ENCODE data around the gene ACOT4. TPM values are rescaled to one million over a fixed set of nuclear protein-coding genes. Genes with fewer than 3 reads are reported as not detected.

ACOT4 gene
- total and polyA plus RNA-seq, 2 donors (not counting 3 experiments of a cell fraction or from before 2014, with no cell fraction given) = 0.46 to 0.69 TPM

- FAIRE-seq (peak; percentile 97), DNase-seq (ENCODE audit: low read depth, low spot score) (peak; percentile 71)
- H3K4me3 ChIP-seq (replicated peaks in 1 of 3; ENCODE audit: insufficient read depth in 1 of 3, low read depth in 1 of 3, low read length in 3 of 3) = peak overlapping the region; percentile 42 to 64 (median 58)
- POLR2A ChIA-PET = no interaction called here
- H3K27me3 ChIP-seq (ENCODE audit: control insufficient read depth in 2 of 2, insufficient read depth in 2 of 2, low read length in 2 of 2) = no peaks in the 10 kb centered on the region
- no peaks in the 10 kb centered on the region for H3K79me2 ChIP-seq (ENCODE audit: control insufficient read depth, insufficient read depth, low read length)
- peaks cover 9% of the 10 kb centered on the region for H3K4me1 ChIP-seq (ENCODE audit: control insufficient read depth, extremely low read depth, insufficient read depth, low read length)
- peak overlapping the region; percentile 90 for H3K4me2 ChIP-seq (ENCODE audit: insufficient read depth, low read length)
- CTCF ChIA-PET = interaction anchor here (0.6 to 6.2 kb wide), 33 partner anchors 8 to 460 kb away, joined by 3 to 149 read pairs (median 5); partner anchors contain the start of genes ACOT2, ACOT4, ACOT6 and RIOX1
- no peaks in the 10 kb centered on the region for H3K9me1 ChIP-seq (replicated peaks; ENCODE audit: control insufficient read depth, extremely low read depth, insufficient read depth, low read length)
- intact Hi-C loops (cut with micrococcal nuclease) (loop anchor here (1.0 to 2.0 kb wide), 6 partner anchors 29 to 460 kb away; partner anchors contain the start of gene RIOX1), dilution Hi-C loops (cut with MboI; ENCODE audit: extremely low pct_ligation_motif_present, low sequenced_read_pairs) (no loop called here)
- no peaks in the 10 kb centered on the region for H3K36me3 ChIP-seq (ENCODE audit: control insufficient read depth in 2 of 2, extremely low read depth in 1 of 2, insufficient read depth in 2 of 2, low read length in 2 of 2)
- peak; percentile 73 to 84 for TF ChIP-seq CTCF (IDR thresholded peaks at IDR 0.05; ENCODE audit: extremely low read depth in 1 of 2, insufficient read depth in 1 of 2, low read depth in 1 of 2, low read length in 2 of 2)
- TF ChIP-seq EZH2 (IDR thresholded peaks at IDR 0.05; ENCODE audit: borderline replicate concordance, low read depth, low read length, severe bottlenecking) = no peak
- no peaks in the 10 kb centered on the region for H3K9me3 ChIP-seq (replicated peaks; ENCODE audit: control insufficient read depth, insufficient read depth, low read length)
- peak overlapping the region; percentile 100 for H2AFZ ChIP-seq (ENCODE audit: low read depth, low read length)
- H3K9ac ChIP-seq (replicated peaks; ENCODE audit: extremely low read depth, insufficient read depth, low read length) = peak overlapping the region; percentile 64
- H3K27ac ChIP-seq (ENCODE audit: insufficient read depth, low read depth, low read length) = no peak overlapping the region
- H4K20me1 ChIP-seq (replicated peaks; ENCODE audit: control insufficient read depth, extremely low read depth, insufficient read depth, low read length) = no peaks in the 10 kb centered on the region
- no TSS peak for BruUV-seq (replicated peaks)
These were observed 41.7 kb downstream of the ACOT4 start for GRCh38 chr14:73633116-73634010.
